IgD-negative memory B cell (primary cell): Measurements from ENCODE around the gene LHPP. TPM values are rescaled to one million over a fixed set of nuclear protein-coding genes. Genes with fewer than 3 reads are reported as not detected.
A peak's percentile ranks its signal among the peaks of the same experiment; 100 is the strongest.
"Not testable (repeated sequence)": the region's sequence is repeated elsewhere in the genome, so short reads cannot be mapped to it uniquely, and the experiment has no call there.

Experiments
- H3K27ac Mint-ChIP-seq, 3 donors: one replicate each; pipeline ENCODE4 v1.8.0; 2020 to 2022; ENCODE audit warnings: mild to moderate bottlenecking in 3 of 3, mixed read lengths in 3 of 3, moderate library complexity in 1 of 3
- H3K27me3 Mint-ChIP-seq: one replicate; pipeline ENCODE4 v1.8.0; 2021; ENCODE audit warnings: mixed read lengths
- H3K36me3 Mint-ChIP-seq: one replicate; pipeline ENCODE4 v1.8.0; 2020; ENCODE audit warnings: mild to moderate bottlenecking, mixed read lengths
- H3K4me1 Mint-ChIP-seq, 3 donors: one replicate each; pipeline ENCODE4 v1.8.0; 2020 to 2022; ENCODE audit warnings: mixed read lengths in 3 of 3, mild to moderate bottlenecking in 1 of 3
- H3K4me3 Mint-ChIP-seq, 4 donors: one replicate each; pipeline ENCODE4 v1.8.0; 2020 to 2022; ENCODE audit warnings: mild to moderate bottlenecking in 4 of 4, mixed read lengths in 4 of 4, moderate library complexity in 3 of 4
- H3K9me3 Mint-ChIP-seq, 3 donors: one replicate each; pipeline ENCODE4 v1.8.0; 2020 to 2021; ENCODE audit warnings: mixed read lengths in 3 of 3, mild to moderate bottlenecking in 1 of 3
- polyA plus RNA-seq: library from polyadenylated mRNA; unstranded; fragments of 300-500 nt; fragmentation: Illumina TruSeq; gene quantifications from one replicate; pipeline ENCODE4 v1.2.3, GENCODE V29; 2021

LHPP gene
- polyA plus RNA-seq, 1 donor from 2014 or later: 52.0 TPM

DNA sequence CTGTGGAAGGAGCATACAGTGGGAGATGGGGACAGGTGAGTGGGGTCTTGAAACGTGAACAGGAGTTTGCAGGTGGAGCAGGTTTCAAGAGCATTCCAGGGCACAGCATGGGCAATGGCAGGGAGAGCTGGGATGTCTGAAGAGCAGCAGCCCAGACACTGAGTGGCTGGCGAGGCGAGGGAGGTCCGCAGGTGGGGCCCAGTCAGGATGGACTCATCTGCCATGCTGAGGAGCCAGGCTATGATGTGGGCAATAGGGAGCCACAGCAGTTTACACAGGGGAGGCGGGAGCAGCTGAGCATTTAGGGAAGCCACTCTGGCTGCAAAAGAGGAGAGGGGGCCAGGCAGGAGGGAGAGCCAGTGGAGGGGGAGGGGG lies 143.8 kb downstream of the LHPP start:
- H3K9me3 Mint-ChIP-seq: no peaks in the 10 kb centered on the region
- H3K4me1 Mint-ChIP-seq: peaks cover 19 to 47% (median 29%) of the 10 kb centered on the region in 3 donors
- H3K4me3 Mint-ChIP-seq: peak overlapping the region in 3 of 4 donors; percentile 9 to 83 (median 82)
- peak overlapping the region in 2 of 3 donors; percentile 78 to 89 for H3K27ac Mint-ChIP-seq
- H3K27me3 Mint-ChIP-seq: no peaks in the 10 kb centered on the region
- no peaks in the 10 kb centered on the region for H3K36me3 Mint-ChIP-seq

- peaks cover 13 to 42% (median 26%) of the 10 kb centered on the region in 3 donors for H3K4me1 Mint-ChIP-seq
- H3K27ac Mint-ChIP-seq: peak overlapping the region in 1 of 3 donors; percentile 78
- peak overlapping the region in 1 of 4 donors; percentile 68 for H3K4me3 Mint-ChIP-seq
- H3K27me3 Mint-ChIP-seq: no peaks in the 10 kb centered on the region
- no peaks in the 10 kb centered on the region for H3K36me3 Mint-ChIP-seq
- H3K9me3 Mint-ChIP-seq: no peaks in the 10 kb centered on the region
Measured at GRCh38 chr10:124605856-124606812, 144.5 kb downstream of the LHPP start.

DNA sequence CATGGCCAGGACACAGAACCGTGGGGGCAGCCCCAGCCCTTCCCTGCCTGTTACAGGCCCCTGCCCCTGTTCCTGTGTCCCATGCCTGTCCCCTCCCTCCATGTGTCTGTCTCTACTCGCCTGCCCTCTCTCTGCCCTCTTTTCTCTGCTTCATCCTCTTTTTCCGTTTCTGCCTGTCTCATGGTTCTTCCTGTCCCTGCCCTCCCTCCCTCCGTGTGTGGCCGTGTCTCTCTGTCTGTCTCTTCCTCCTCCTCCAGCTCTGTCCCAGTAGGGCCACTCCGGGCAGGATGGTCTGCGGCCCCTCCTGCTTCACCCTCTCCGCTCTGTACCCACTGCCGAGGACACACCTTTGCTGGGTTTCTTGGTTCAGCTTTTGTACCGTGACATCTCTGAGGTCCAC lies 145.2 kb downstream of the LHPP start:
- no peaks in the 10 kb centered on the region for H3K27me3 Mint-ChIP-seq
- H3K9me3 Mint-ChIP-seq: no peaks in the 10 kb centered on the region
- H3K4me3 Mint-ChIP-seq: peak overlapping the region in 1 of 4 donors; percentile 84
- H3K27ac Mint-ChIP-seq: peak overlapping the region; percentile 16 to 78 (median 78)
- H3K4me1 Mint-ChIP-seq: peaks cover 10 to 40% (median 24%) of the 10 kb centered on the region in 3 donors
- H3K36me3 Mint-ChIP-seq: no peaks in the 10 kb centered on the region

GRCh38 chr10:124607693-124608092 lies 146.1 kb downstream of the LHPP start:
- Mint-ChIP-seq H3K9me3 (no peaks in the 10 kb centered on the region), H3K27me3 (no peaks in the 10 kb centered on the region), H3K4me1 (peaks cover 12 to 38% (median 25%) of the 10 kb centered on the region in 3 donors), H3K36me3 (no peaks in the 10 kb centered on the region), H3K4me3 (peak overlapping the region in 2 of 4 donors; percentile 75 to 84), H3K27ac (peak overlapping the region in 1 of 3 donors; percentile 78)

DNA sequence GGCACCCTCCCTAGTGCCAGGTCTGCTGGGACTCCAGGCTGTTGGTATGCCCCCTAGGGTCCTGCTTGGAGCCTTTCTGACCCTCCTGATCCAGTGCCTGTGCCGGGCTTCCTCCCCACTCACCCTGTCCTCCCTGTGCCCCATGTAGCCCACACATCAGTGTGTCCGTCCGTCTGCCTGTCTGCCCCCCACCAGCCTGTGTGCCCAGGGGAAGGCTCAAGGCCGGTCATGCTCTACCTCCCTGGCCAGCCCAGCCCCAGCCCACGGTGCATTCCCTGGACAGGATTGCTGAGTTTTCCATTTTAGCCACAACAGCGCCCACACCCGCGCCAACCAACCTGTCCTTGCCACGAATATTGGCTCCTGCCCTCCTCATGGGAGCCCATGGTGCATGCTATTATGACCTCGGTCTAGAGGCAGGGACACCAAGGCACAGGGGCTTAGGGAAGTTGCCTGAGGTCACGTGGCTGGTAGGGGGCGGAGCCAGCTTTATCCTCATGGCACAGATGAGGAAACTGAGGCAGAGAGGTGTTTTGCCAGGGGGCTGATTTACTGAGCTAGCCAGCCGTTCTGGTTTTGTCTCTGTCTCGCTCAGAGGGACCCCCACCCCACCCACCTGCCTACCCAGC lies 146.6 kb downstream of the LHPP start:
- Mint-ChIP-seq H3K36me3 (no peaks in the 10 kb centered on the region), H3K4me3 (peak overlapping the region in 1 of 4 donors; percentile 75), H3K4me1 (peaks cover 12 to 36% (median 28%) of the 10 kb centered on the region in 3 donors), H3K9me3 (no peaks in the 10 kb centered on the region), H3K27ac (peak overlapping the region in 1 of 3 donors; percentile 78), H3K27me3 (no peaks in the 10 kb centered on the region)

DNA sequence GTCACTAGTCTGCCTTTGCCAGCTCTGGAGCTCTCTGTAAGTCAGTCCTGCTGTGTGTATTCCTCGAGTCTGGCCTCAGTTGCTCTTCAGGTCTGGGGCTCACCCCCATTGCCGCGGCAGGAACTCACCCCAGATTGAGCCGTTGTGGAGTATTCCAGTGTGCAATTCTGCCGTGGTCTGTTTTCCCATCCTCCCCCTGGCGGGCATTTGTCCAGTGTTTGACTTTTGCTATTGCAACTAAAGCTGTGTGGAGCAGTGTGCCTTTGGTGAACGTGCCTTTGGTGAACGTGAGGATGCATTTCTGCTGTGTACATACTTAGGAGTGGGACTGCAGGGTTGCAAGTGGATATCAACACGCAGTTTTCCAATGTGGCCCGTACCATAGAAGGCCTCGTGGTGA lies 148.1 kb downstream of the LHPP start:
- no peaks in the 10 kb centered on the region for H3K36me3 Mint-ChIP-seq
- no peaks in the 10 kb centered on the region for H3K9me3 Mint-ChIP-seq
- no peaks in the 10 kb centered on the region for H3K27me3 Mint-ChIP-seq
- H3K4me1 Mint-ChIP-seq: peaks cover 20 to 35% (median 27%) of the 10 kb centered on the region in 3 donors
- H3K27ac Mint-ChIP-seq: peak overlapping the region; percentile 4 to 75 (median 59)
- H3K4me3 Mint-ChIP-seq: peak overlapping the region in 1 of 4 donors; percentile 68

GRCh38 chr10:124610186-124610585 lies 148.6 kb downstream of the LHPP start:
- H3K4me3 Mint-ChIP-seq: peak overlapping the region in 1 of 4 donors; percentile 68
- H3K36me3 Mint-ChIP-seq, H3K9me3 Mint-ChIP-seq: not testable (repeated sequence)

DNA sequence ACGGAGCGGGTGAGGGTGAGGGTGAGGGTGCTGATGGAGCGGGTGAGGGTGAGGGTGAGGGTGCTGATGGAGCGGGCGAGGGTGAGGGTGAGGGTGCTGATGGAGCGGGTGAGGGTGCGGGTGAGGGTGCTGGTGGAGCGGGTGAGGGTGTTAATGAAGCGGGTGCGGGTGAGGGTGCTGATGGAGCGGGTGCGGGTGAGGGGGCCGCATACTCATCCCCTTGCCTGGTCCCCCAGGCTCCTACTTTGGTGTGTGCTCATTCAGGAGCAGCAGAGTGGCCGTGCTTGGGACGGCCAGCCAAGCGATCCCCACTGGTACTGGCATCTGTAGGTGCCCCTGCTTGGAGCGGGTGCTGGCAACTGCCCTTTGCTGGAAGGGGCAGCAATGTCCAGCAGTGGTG lies 149.2 kb downstream of the LHPP start:
- H3K27ac Mint-ChIP-seq, H3K9me3 Mint-ChIP-seq, H3K4me3 Mint-ChIP-seq, H3K27me3 Mint-ChIP-seq, H3K36me3 Mint-ChIP-seq: not testable (repeated sequence)
- H3K4me1 Mint-ChIP-seq: peaks cover 20 to 36% (median 27%) of the 10 kb centered on the region in 3 donors

More at GRCh38 chr10:124610186-124610585, 148.6 kb downstream of the LHPP start:
- H3K27ac Mint-ChIP-seq: peak overlapping the region in 2 of 3 donors; percentile 4 to 75
- H3K4me1 Mint-ChIP-seq: peaks cover 20 to 38% (median 29%) of the 10 kb centered on the region in 3 donors
- H3K27me3 Mint-ChIP-seq: not testable (repeated sequence)

DNA sequence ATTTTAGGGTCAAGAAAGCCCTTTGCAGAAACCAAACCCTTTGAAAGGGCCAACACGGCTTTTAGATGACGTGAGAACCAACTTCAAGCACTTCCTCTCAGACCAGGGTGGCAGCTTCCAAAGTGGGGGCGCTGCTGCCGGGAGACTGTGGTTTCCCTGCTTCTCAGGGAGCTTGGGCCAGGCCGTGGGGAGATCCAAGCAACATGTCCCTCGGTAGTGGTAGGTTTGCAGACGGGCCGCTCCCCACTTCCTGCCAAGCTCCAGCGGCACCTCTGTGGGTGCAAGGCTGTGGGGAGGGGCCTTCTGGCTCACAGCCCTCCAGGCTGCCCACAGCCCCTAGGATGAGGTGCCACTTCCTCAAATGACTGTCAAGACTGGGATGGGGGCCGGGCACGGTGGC lies 150.1 kb downstream of the LHPP start:
- peaks cover 0 to 2% (median 0%) of the 10 kb centered on the region in 3 donors for H3K9me3 Mint-ChIP-seq
- H3K27me3 Mint-ChIP-seq: no peaks in the 10 kb centered on the region
- H3K27ac Mint-ChIP-seq: peak overlapping the region; percentile 91 to 99 (median 95)
- peak overlapping the region in 3 of 4 donors; percentile 68 to 87 (median 75) for H3K4me3 Mint-ChIP-seq
- peaks cover 20 to 38% (median 26%) of the 10 kb centered on the region in 3 donors for H3K4me1 Mint-ChIP-seq
- H3K36me3 Mint-ChIP-seq: no peaks in the 10 kb centered on the region

DNA sequence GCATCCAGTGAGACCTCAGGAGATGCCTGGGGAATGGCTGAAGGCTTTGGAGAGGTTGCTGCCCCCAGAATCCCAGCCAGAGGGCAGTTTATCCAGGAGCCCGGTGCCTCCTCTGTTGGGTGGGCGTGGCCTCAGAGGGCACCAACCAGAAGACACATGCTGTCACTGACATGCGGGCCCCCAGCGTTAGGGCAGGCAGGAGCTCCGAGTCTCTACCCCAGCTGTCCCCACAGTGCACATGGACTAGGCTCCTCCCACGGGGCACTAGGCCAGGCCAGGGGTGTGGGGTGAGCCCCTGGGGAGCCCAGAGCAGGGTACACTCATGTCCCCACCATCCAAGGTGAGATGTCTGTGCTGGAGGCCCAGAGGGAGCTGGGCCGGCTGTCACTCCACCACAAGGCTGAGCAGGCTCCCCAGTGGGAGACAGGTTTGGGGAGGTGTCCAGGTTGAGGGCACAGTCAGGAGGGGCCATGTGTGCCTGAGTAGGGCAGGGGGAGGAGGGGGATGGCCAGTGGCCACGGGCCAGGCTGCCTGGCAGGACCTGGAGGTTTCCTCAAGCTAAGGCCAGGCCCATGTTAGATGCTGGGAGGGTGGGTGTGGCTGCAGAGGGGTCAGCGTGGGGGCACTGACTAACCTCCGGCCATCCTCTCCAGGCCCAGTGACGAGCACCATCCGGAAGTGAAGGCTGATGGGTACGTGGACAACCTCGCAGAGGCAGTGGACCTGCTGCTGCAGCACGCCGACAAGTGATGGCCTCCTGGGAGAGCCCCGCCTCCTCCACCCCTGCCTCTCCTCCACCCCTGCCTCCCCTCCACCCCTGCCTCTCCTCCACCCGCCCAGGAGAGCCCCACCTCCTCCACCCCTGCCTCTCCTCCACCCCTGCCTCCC lies 151.2 kb downstream of the LHPP start:
- Mint-ChIP-seq H3K9me3 (peaks cover 0 to 2% (median 0%) of the 10 kb centered on the region in 3 donors), H3K27ac (peak overlapping the region; percentile 91 to 99 (median 95)), H3K27me3 (no peaks in the 10 kb centered on the region), H3K4me3 (peak overlapping the region; percentile 4 to 91 (median 81)), H3K36me3 (peaks cover 3% of the 10 kb centered on the region), H3K4me1 (peaks cover 26 to 40% (median 33%) of the 10 kb centered on the region in 3 donors)

DNA sequence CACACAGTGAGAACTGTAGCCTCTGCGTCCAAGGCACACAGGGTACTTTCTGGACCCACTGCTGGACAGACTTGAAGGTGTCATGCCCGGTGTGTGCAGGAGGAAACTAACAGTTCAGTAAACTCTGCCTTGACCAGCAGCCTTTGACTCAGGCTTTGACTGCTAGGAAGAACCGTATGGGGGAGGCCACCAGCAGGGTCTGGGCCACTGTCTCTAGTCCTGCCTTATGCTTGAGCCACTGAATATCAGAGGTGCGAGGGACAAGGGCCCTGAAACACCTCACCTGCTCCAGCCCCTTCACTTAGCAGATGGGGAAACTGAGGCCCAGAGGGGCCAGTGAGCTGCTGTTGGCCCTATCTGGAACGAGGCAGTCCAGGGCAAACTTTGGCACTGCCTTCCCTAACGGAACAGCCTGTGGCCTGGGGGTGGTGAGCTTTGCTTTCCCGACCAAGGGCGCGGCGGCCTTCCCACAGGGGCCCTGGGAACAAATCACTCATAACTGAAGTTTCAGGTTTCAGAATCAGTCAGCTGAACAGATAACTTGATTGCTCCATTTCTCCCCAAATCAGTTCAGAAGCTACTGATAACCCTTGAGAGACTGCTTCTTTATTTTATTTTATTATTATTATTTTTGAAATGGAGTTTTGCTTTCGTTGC lies 152.5 kb downstream of the LHPP start:
- H3K4me1 Mint-ChIP-seq: peaks cover 31 to 51% (median 43%) of the 10 kb centered on the region in 3 donors
- H3K27me3 Mint-ChIP-seq: no peaks in the 10 kb centered on the region
- H3K36me3 Mint-ChIP-seq: peaks cover 5% of the 10 kb centered on the region
- peak overlapping the region in 3 of 4 donors; percentile 68 to 83 (median 82) for H3K4me3 Mint-ChIP-seq
- peak overlapping the region; percentile 86 to 99 (median 90) for H3K27ac Mint-ChIP-seq
- H3K9me3 Mint-ChIP-seq: peaks cover 0 to 2% (median 0%) of the 10 kb centered on the region in 3 donors

GRCh38 chr10:124615259-124615658 lies 153.6 kb downstream of the LHPP start:
- peak overlapping the region in 3 of 4 donors; percentile 54 to 73 (median 68) for H3K4me3 Mint-ChIP-seq
- no peaks in the 10 kb centered on the region for H3K27me3 Mint-ChIP-seq
- peaks cover 5% of the 10 kb centered on the region for H3K36me3 Mint-ChIP-seq
- H3K9me3 Mint-ChIP-seq: peaks cover 0 to 2% (median 0%) of the 10 kb centered on the region in 3 donors
- peak overlapping the region in 2 of 3 donors; percentile 80 to 99 for H3K27ac Mint-ChIP-seq
- peaks cover 42 to 52% (median 51%) of the 10 kb centered on the region in 3 donors for H3K4me1 Mint-ChIP-seq

- Mint-ChIP-seq H3K27me3 (no peaks in the 10 kb centered on the region), H3K4me3 (peak overlapping the region in 3 of 4 donors; percentile 68 to 85 (median 73)), H3K4me1 (peaks cover 42 to 57% (median 56%) of the 10 kb centered on the region in 3 donors), H3K36me3 (peaks cover 5% of the 10 kb centered on the region), H3K27ac (peak overlapping the region; percentile 93 to 99 (median 97)), H3K9me3 (peaks cover 0 to 2% (median 0%) of the 10 kb centered on the region in 3 donors)
Measured at GRCh38 chr10:124616040-124616835, 154.6 kb downstream of the LHPP start.
